Neural crest cell (in vitro differentiated cells): ENCODE results near the gene DOCK8. TPM values are rescaled to one million over a fixed set of nuclear protein-coding genes. Genes with fewer than 3 reads are reported as not detected.

Source experiments
- DNase-seq: peaks from one replicate; pipeline ENCODE4 v3.0.0; 2021; ENCODE audit warnings: low read depth, mixed read lengths, low spot score
- H3K27ac Mint-ChIP-seq: one replicate; pipeline ENCODE4 v1.8.0; 2021; ENCODE audit warnings: mild to moderate bottlenecking, mixed read lengths; ENCODE audit not compliant: unreplicated experiment
- H3K27me3 Mint-ChIP-seq: 2 replicates; pipeline ENCODE4 v1.8.0; 2021; ENCODE audit warnings: low read depth, mild to moderate bottlenecking, mixed read lengths
- H3K36me3 Mint-ChIP-seq: 2 replicates; pipeline ENCODE4 v1.8.0; 2021; ENCODE audit warnings: low read depth, mild to moderate bottlenecking, mixed read lengths
- H3K4me1 Mint-ChIP-seq: 2 replicates; pipeline ENCODE4 v1.8.0; 2021; ENCODE audit warnings: mixed read lengths
- H3K4me3 Mint-ChIP-seq: one replicate; pipeline ENCODE4 v1.8.0; 2021; ENCODE audit warnings: mild to moderate bottlenecking, mixed read lengths
- H3K9me3 Mint-ChIP-seq: 2 replicates; pipeline ENCODE4 v1.8.0; 2021; ENCODE audit warnings: mixed read lengths
- CTCF ChIP-seq: fragments of 200-600 bp; sonication (generic); conservative IDR thresholded peaks from 2 replicates; pipeline ENCODE4 v1.5.0; 2021; ENCODE audit warnings: antibody characterized with exemption, mild to moderate bottlenecking
- total RNA-seq: library from RNA; stranded (reverse); gene quantifications from 2 replicates; pipeline ENCODE4 v1.2.1, GENCODE V29; 2021

Gene DOCK8
- total RNA-seq, 1 donor from 2014 or later, result 0.58 TPM

GRCh38 chr9:269081-269711 is 54.5 kb downstream of the DOCK8 start:
- H3K27ac Mint-ChIP-seq, result no peak overlapping the region
- H3K9me3 Mint-ChIP-seq, result peaks cover 2% of the 10 kb centered on the region
- DNase-seq, result no peak
- peaks cover 4% of the 10 kb centered on the region for H3K27me3 Mint-ChIP-seq
- H3K4me1 Mint-ChIP-seq, result no peaks in the 10 kb centered on the region
- no peak for TF ChIP-seq CTCF
- H3K36me3 Mint-ChIP-seq, result no peaks in the 10 kb centered on the region
- no peak overlapping the region for H3K4me3 Mint-ChIP-seq

DNA sequence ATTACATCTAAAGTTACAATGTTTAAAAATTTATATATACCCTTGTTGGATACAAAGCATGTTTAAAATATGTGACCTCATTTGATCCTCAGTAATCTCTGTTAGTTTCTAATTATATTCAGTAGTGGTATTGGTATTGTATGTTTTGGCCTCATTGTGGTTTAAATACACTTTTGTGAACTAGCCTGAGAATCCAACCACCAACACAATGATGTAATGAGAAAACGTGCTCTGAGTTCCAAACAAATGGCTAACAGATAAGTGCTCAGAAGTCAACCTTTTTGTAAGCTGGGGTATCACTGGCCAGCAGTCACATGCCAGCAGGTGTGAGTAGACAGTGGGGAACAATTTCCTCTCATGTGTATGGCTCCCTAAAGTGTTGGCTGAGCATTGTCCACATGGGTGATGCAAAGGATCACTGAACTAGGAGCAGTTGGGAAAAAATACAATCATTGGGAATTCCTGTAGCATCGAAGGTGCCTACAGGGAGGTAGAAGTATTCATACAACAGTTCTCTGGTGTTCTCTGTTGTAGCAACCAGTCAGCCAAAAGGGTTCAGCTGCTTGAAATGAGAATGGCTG is 56.1 kb downstream of the DOCK8 start:
- H3K27ac Mint-ChIP-seq, result no peak overlapping the region
- no peak for DNase-seq
- H3K27me3 Mint-ChIP-seq, result peaks cover under 1% of the 10 kb centered on the region
- H3K4me3 Mint-ChIP-seq, result no peak overlapping the region
- no peak for TF ChIP-seq CTCF
- H3K9me3 Mint-ChIP-seq, result peaks cover 2% of the 10 kb centered on the region
- no peaks in the 10 kb centered on the region for H3K4me1 Mint-ChIP-seq
- H3K36me3 Mint-ChIP-seq, result no peaks in the 10 kb centered on the region

DNA sequence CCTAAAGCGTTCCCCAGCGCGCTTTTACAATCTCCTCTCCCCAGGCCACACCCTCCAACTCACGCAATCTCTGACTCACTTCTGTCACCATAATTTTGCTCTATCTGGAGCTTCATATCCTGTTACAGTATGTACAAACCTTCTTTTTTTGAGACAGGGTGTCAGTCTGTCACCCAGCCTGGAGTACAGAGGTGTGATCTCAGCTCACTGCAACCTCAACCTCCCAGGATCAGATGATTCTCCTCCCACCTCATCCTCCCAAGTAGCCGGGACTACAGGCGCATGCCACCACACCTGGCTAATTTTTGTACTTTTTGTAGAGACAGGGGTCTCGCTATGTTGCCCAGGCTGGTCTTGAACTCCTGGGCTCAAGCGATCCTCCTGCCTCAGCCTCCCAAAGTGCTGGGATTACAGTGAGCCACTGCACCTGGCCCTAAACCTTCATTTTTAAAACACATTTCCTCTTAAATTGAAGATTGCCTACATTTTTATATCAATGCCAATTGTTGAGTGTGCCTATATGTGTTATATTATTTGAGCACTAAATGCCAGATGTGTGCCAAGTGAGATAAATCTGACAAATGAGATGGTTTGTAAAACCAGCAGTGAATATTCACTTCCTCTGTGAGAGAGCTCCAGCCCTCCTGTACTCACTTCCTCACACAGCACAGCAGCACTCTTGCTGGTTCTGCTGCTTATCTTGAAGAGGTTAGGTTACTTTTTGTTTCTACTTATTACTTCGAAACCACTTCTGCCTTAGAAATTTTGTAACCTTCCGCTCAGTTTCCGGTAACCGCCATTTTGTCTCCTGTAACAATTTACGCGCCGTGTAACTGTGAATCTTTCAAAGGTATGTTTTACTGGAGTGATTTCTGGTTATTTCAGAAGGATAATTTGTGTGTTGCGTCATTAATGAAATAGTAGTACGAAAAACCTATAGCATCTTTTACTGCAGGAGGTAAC is 57.9 kb downstream of the DOCK8 start:
- TF ChIP-seq CTCF, result no peak
- Mint-ChIP-seq H3K4me3 (no peak overlapping the region), H3K27ac (no peak overlapping the region), H3K36me3 (no peaks in the 10 kb centered on the region), H3K4me1 (no peaks in the 10 kb centered on the region), H3K9me3 (peaks cover 2% of the 10 kb centered on the region), H3K27me3 (no peaks in the 10 kb centered on the region)
- DNase-seq, result no peak

- no peak for TF ChIP-seq CTCF
- Mint-ChIP-seq H3K9me3 (no peaks in the 10 kb centered on the region), H3K4me1 (no peaks in the 10 kb centered on the region), H3K4me3 (no peak overlapping the region), H3K27ac (no peak overlapping the region), H3K27me3 (no peaks in the 10 kb centered on the region), H3K36me3 (no peaks in the 10 kb centered on the region)
- no peak for DNase-seq
These were observed 59.7 kb downstream of the DOCK8 start for GRCh38 chr9:274406-274805.

DNA sequence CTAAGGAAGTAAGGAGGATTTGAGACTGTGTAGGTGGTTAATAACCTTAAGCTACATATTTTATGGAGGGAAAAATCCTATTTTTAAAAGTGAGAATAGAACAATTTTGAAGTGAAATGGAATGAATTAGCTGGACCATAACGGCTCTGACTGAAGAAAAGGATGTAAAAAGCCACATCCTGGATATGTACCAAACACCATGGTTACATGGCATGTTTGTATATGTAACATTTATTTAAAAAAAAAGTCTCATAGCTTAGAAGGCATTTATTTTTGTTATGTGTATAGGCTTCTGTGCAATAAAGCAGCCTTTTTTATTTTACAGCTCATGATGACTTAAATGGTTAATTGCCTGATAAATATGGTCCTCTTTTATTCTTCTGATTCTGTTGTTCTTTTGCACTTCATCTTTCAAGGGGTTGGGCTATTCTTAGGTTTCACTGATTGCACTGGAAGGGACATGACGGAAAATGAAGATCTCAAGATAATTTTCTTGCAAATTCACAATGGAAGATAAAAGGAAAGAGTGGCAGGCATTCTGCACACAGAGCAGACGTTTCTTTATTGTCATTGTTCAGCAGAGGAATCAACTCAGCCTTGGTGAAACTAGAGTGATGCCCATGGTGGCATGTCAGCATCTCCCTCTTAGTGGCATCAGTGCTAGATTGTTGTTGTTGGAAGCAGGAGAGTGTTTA is 63.1 kb downstream of the DOCK8 start:
- H3K27ac Mint-ChIP-seq, result no peak overlapping the region
- H3K27me3 Mint-ChIP-seq, result no peaks in the 10 kb centered on the region
- no peak for TF ChIP-seq CTCF
- no peaks in the 10 kb centered on the region for H3K4me1 Mint-ChIP-seq
- H3K9me3 Mint-ChIP-seq, result no peaks in the 10 kb centered on the region
- H3K36me3 Mint-ChIP-seq, result no peaks in the 10 kb centered on the region
- H3K4me3 Mint-ChIP-seq, result no peak overlapping the region
- no peak for DNase-seq
